ENCODE data around the gene ARHGAP21.
"Not testable (repeated sequence)": the region's sequence is repeated elsewhere in the genome, so short reads cannot be mapped to it uniquely, and the experiment has no call there.

The ARHGAP21 gene

GRCh38 chr10:24683554-24683953 lies 40.1 kb downstream of the ARHGAP21 start:
- DNase-seq (ENCODE audit: low read depth) = no peak

- DNase-seq (ENCODE audit: low read depth) = no peak
Measured at GRCh38 chr10:24681572-24682088, 42.1 kb downstream of the ARHGAP21 start.

GRCh38 chr10:24680647-24681524 lies 42.8 kb downstream of the ARHGAP21 start:
- peak; percentile 24 for DNase-seq (ENCODE audit: low read depth)

- no peak for DNase-seq (ENCODE audit: low read depth)
Measured at GRCh38 chr10:24678757-24679156, 44.9 kb downstream of the ARHGAP21 start.

- no peak for DNase-seq (ENCODE audit: low read depth)
Measured at GRCh38 chr10:24674892-24675632, 48.6 kb downstream of the ARHGAP21 start.

- DNase-seq (ENCODE audit: low read depth) = no peak
Measured at GRCh38 chr10:24670964-24671670, 52.6 kb downstream of the ARHGAP21 start.

- DNase-seq (ENCODE audit: low read depth) = no peak
Measured at GRCh38 chr10:24669285-24669852, 54.3 kb downstream of the ARHGAP21 start.

- no peak for DNase-seq (ENCODE audit: low read depth)
Measured at GRCh38 chr10:24668247-24668646, 55.4 kb downstream of the ARHGAP21 start.

- no peak for DNase-seq (ENCODE audit: low read depth)
Measured at GRCh38 chr10:24664991-24665390, 58.7 kb downstream of the ARHGAP21 start.

GRCh38 chr10:24661376-24661775 lies 62.3 kb downstream of the ARHGAP21 start:
- no peak for DNase-seq (ENCODE audit: low read depth)

GRCh38 chr10:24658319-24658718 lies 65.4 kb downstream of the ARHGAP21 start:
- DNase-seq (ENCODE audit: low read depth) = not testable (repeated sequence)

- DNase-seq (ENCODE audit: low read depth) = not testable (repeated sequence)
Measured at GRCh38 chr10:24656326-24656725, 67.4 kb downstream of the ARHGAP21 start.

GRCh38 chr10:24652381-24652957 lies 71.2 kb downstream of the ARHGAP21 start:
- DNase-seq (ENCODE audit: low read depth) = no peak

- no peak for DNase-seq (ENCODE audit: low read depth)
Measured at GRCh38 chr10:24651923-24652322, 71.8 kb downstream of the ARHGAP21 start.

GRCh38 chr10:24650669-24651391 lies 72.9 kb downstream of the ARHGAP21 start:
- no peak for DNase-seq (ENCODE audit: low read depth)

GRCh38 chr10:24645784-24646183 lies 77.9 kb downstream of the ARHGAP21 start:
- DNase-seq (ENCODE audit: low read depth) = peak; percentile 31

GRCh38 chr10:24645022-24645421 lies 78.7 kb downstream of the ARHGAP21 start:
- DNase-seq (ENCODE audit: low read depth) = no peak

- DNase-seq (ENCODE audit: low read depth) = peak; percentile 20
Measured at GRCh38 chr10:24643679-24644209, 79.9 kb downstream of the ARHGAP21 start.

- DNase-seq (ENCODE audit: low read depth) = peak; percentile 82
Measured at GRCh38 chr10:24642921-24643678, 80.6 kb downstream of the ARHGAP21 start.

GRCh38 chr10:24639124-24639523 lies 84.6 kb downstream of the ARHGAP21 start:
- no peak for DNase-seq (ENCODE audit: low read depth)
